HG03457 (cell line): ENCODE data around the gene CDH6.

Source experiments
- ATAC-seq: cut with Tn5 transposase; IDR thresholded peaks from one replicate; pipeline ENCODE4 v1.9.1; 2021; ENCODE audit warnings: moderate number of reproducible peaks; ENCODE audit not compliant: unreplicated experiment

Gene CDH6

DNA sequence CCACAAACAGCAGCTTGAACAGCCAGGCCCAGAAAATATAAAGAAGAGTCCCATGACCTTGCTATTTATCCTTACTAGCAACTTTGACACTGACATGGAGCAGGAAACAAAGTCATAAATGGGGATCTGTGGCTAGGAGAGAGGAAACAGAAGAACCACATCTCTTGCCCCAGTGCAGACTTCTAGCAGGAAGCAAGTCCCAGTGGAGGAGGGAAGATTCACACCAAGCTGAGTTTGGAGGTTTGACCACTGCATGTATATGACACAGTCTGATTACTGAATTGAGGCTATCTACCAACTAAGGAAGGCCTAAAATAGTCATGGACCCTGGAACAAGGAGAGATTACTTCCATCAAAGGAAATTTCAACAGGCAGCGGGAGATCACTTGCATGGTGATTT lies 51.4 kb downstream of the CDH6 start:
- ATAC-seq: no peak

DNA sequence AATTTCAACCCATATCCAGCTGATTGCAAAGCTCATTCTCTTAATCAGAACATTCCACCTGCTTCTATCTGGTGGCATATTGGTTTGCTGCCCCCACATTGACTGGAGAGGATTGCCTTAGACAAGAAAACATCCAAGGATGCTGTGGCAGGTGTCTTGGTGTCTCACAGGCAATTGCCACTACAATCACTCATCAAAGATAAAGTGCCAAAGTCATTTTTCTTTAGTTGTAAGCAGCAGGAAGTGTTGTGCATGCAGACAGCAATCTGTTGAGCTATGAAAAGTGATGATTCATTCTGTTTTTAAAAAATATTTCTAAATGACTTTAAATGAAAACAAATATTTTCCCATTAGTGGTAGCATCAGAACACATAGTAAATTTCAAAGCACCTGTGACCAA lies 53.9 kb downstream of the CDH6 start:
- no peak for ATAC-seq

- no peak for ATAC-seq
Observed at GRCh38 chr5:31250201-31250600, 56.7 kb downstream of the CDH6 start.

GRCh38 chr5:31251032-31251431 lies 57.5 kb downstream of the CDH6 start:
- no peak for ATAC-seq

DNA sequence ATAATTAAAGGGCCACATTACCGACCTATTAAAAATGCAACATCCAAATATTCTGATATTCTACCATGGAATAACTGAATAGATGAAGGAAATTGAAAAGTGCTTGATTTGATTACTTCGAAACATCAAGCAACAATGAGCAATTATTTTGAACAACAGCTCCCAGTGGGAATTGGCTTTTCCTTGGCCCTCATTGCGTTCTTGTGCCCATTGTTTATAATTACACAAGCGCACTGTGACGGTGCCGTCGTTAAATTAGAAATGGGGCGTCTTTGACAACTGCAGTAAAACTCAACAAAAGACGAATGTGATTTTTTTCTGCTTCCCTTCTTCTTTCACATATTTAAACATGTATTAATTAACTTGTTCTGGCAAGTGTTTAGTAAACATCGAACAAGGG lies 61.6 kb downstream of the CDH6 start:
- ATAC-seq: no peak

DNA sequence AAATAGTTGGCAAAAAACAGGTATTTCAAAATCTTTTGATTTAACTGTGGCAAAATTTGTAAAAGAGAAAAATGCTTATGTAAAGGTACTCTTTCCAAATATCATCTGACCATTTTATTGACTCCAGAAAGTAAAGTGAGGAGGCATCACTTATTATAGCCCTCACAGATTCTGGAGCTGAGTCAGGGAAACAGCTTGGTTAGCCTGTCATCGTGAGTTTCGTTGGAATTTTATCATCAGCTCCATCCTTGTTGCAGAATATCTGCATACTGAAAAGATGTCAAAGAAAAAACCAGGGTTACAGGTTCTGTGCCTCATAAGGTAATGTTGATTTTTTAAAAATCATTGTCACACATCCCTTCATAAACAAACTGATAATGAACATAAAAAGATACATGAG lies 74.8 kb downstream of the CDH6 start:
- ATAC-seq: no peak

- ATAC-seq: no peak
Observed at GRCh38 chr5:31268686-31269085, 75.2 kb downstream of the CDH6 start.

GRCh38 chr5:31269259-31269658 lies 75.8 kb downstream of the CDH6 start:
- no peak for ATAC-seq

DNA sequence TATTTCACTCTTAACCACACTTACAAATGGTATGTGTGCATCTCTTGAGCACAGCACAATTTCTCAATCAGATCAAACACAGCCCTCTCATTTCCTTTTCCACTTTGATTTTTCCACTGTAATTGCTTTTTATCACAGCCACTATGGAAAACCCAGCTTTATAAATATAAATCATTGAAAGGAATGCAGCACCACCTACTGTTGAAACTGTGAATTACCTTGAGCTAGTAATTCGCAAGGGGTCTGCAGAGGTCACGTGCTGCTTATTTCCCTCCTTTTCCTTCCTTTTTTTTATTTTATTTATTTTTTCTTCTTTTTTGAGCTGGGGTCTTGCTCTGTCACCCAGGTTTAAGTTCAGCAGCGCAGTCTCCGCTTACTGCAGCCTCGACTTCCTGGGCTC lies 76.9 kb downstream of the CDH6 start:
- ATAC-seq: no peak

- no peak for ATAC-seq
Observed at GRCh38 chr5:31271567-31271966, 78.1 kb downstream of the CDH6 start.

DNA sequence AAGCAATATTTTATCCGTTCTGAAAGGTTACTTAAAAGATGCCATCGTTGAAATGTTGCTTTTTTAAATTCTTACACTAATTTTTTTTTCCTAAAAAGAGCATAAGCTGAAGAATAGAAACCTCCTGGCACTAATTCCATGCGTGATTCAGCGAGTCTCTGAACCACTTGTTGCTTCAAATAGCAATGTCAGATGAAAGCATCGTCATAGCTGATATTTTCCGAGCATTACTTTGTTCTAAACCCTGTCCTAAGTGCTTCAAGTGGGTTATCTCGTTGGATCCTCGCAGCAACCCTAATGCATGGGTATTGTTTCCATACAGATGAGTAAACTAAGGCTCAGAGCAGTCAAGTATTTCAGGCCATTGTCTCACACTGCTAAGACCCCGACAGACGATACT lies 79.7 kb downstream of the CDH6 start:
- ATAC-seq: no peak

DNA sequence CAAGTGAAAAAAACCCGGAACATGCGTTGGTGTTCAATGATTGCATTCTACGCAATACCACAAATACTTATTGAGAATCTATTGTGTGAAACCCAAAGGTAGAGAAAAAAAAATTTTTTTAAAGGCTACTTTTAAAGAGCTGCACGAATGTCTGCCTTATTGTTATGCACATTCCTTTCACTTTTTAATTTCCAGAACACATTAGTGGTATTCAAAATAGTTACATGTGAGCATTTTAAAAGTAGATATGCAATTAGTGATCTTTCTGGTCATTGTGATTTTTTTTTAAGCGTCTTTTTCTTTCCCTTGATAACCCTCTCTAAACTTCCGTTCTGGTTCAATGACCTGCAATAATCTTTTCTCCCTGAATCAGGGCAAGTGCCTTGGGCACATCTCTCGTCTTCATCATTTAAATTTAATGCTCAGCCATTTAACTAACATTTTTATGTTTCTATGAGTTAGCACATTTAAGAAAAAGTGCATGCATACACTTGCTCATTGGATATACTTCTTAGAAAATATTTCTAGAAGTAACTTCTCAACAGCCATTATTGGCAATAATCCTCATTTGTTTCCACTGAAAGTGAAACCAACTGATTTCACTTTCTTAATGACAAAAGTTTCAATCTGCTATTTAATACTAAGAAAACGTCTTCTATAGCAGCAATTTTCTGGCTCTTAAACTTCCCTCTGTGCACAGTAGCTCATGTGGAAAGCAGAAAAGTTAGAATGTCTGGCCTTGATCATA lies 80.3 kb downstream of the CDH6 start:
- ATAC-seq: no peak

DNA sequence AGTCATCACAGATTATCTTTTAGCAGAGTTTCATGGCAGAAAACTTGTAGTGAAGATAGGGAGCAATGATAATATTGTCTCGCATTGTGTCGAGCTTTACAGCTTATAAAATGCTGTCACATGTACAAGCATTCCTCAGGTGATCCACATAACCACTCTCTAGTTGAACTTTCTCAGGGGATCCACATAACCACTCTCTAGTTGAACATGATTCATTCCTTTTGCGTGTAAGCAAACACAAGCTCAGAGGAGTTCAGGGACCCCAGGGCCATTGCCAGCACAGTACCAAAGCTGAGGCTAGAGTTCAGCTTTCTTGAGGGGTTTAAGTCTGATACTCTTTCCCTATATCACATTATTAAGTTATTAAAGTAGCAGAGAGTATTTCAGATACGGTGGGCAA lies 86.7 kb downstream of the CDH6 start:
- ATAC-seq: no peak

DNA sequence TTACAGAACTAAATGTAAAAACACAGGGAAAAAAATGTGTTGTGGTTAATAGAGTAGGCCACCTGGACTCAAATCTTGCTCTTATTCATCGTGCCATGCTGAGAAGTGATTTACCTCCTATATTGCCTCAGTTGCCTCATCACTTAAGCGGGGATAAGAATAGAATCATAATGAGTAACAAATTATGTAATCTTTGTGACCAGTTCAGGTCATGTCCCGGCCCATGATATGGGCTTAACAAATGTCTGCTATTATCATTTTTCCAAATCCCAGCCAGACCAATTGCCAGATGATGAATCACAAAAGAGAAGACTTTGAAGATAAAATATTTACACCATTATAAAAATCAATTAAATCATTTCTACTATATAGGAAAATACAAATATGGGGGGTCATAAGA lies 89.8 kb downstream of the CDH6 start:
- ATAC-seq: no peak

DNA sequence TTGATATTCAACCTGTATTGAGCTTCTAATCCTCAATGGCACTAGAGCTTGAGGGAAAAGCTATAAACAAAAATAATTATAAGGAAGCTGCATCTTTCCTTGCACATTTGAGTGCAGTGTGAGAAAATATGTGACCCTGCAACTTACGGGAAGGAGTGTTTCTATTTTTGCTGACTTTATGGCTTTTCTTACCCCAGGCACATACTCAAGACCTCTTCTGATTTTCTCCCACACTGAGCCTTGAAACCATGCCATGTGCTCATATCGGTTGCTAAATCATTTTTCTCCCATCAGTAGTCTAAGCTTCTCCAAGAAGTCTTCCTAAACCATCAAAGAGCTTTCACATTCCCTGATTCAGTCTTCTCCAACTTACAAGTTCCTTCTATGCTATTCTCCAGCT lies 91.5 kb downstream of the CDH6 start:
- ATAC-seq: no peak

GRCh38 chr5:31287985-31288384 lies 94.5 kb downstream of the CDH6 start:
- no peak for ATAC-seq

DNA sequence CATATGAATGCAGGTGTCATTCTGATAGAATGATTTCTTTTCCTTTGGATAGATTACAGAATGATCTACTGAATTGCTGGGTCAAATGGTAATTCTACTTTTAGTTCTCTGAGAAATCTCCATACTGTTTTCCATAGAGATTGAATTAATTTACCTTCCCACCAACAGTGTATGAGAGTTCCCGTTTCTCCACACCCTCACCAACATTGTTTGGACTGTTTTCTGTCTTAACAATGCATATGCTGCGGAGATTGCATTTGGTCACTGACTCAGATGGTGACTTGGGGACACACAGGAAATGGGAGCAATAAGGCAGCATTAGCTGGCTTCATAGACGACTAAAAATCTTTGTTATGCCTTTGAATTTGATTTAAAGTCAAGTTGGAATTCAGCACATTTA lies 95.9 kb downstream of the CDH6 start:
- no peak for ATAC-seq

GRCh38 chr5:31291323-31291854 lies 97.9 kb downstream of the CDH6 start:
- ATAC-seq: no peak

- ATAC-seq: no peak
Observed at GRCh38 chr5:31300501-31300900, 107.0 kb downstream of the CDH6 start.

- no peak for ATAC-seq
Observed at GRCh38 chr5:31301833-31302232, 108.3 kb downstream of the CDH6 start.

- ATAC-seq: no peak
Observed at GRCh38 chr5:31303688-31304087, 110.2 kb downstream of the CDH6 start.

GRCh38 chr5:31317665-31318064 lies 124.2 kb downstream of the CDH6 start:
- ATAC-seq: no peak

DNA sequence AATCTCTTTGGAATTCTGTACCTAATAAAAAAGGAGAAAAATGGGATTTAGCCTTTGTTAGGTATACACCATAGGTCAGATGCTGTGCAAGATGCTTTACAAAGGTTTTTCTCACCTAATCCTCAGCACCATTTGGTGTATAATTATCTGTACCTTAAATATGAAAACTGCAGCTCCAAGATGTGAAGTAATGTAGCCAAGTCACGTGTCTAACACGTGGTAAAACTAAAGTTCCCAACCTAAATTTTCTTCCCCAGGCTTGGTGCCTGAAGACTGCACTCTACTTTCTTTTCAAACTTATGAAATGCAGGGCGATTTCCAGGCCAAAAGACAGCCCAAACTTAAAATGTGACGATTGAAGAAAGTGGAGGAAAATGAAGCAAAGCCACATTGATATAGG lies 125.8 kb downstream of the CDH6 start:
- ATAC-seq: no peak
